Middle frontal gyrus (tissue), 1 donor: Measurements from ENCODE around the gene EED.
A peak's percentile ranks its signal among the peaks of the same experiment; 100 is the strongest.
"Not testable (repeated sequence)": the region's sequence is repeated elsewhere in the genome, so short reads cannot be mapped to it uniquely, and the experiment has no call there.

Source experiments
- DNase-seq: peaks from one replicate; pipeline ENCODE4 v3.0.0-alpha.2; 2015; ENCODE audit warnings: low spot score; ENCODE audit errors: extremely low spot score

The EED gene

GRCh38 chr11:86289508-86290280, 45.1 kb downstream of the EED start:
- not testable (repeated sequence) for DNase-seq

DNA sequence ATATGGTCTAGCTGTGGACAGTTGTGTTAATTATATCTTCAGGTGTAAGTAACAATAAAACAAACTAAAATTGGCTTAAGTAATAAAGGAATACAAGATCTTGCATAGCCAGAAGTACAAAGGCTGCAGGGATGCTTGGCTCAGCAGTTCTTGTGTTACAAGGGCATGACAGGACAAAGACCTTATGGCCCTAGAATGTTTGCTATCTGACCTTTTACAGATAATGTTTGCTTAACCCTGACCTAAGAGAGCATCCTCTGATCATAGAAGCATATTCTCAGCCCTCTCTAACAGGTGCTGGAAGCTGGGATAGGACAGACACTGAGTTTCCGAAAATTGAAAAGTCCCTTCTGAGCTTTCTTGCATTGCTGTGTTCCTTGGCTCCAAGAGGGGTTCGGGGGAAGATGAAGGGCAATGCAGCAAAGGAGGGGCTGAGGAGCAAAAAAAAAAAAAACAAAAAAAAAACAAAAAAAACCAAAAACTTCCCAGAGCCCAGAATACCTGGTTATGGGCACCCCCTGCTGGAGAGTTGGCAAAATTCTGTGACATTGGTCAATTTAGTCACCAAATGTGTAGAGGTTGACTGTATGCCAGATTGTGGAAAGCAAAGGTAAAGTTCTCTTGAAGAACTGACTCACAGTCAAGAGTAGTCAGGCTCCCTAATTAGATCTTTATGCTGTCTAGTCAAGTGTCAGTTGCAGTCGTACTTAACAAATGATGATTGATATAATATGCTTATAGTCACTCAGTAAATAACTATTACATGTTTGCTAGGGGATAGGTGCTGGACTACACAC, 47.1 kb downstream of the EED start:
- peak; percentile 43 for DNase-seq

- no peak for DNase-seq
Measured at GRCh38 chr11:86292912-86293616, 48.5 kb downstream of the EED start.

GRCh38 chr11:86294026-86294425, 49.5 kb downstream of the EED start:
- no peak for DNase-seq

GRCh38 chr11:86301742-86302091, 57.2 kb downstream of the EED start:
- DNase-seq: no peak

DNA sequence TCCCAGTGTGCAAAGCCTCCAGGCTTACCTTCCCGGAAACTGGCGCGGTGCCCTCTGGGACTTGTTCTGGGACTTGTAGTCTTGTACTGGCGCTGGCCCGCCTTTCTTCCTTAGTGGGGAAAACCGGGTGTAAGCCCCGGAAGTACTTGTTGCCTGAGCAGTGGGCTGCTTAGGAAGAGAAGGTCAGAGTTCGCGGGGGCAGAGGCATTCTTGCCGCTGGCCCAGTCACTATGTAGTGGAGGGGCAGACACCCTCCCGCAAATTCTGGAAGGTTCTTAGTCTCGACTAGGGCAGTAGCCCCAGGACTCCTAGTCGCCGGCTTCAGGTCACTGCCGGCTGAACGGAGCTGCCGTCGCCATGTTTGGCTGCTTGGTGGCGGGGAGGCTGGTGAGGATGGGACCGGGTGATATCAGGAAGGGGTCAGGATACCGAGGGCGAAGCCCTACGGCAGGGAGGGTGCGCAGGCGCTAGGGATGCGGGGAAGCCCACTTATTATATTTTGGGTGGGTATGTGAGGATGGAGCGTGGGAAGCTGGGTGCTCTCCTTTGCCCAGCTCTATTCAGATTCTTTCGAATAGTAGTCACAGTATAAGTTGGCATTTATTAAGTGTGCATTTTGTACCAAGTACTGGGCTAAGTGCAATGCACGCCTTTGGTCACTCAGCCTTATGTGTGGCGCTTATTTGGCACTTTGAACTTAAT, 57.7 kb downstream of the EED start, which contains the start of gene HIKESHI:
TSS of gene HIKESHI (plus strand) at position 149 of the 702 bp plus-strand sequence. CDS start at position 358, 209 bp downstream.
- DNase-seq: peak; percentile 100

GRCh38 chr11:86303257-86303656, 58.7 kb downstream of the EED start:
- no peak for DNase-seq

GRCh38 chr11:86308710-86309109, 64.2 kb downstream of the EED start:
- DNase-seq: not testable (repeated sequence)

- DNase-seq: no peak
Measured at GRCh38 chr11:86313793-86314192, 69.2 kb downstream of the EED start.

DNA sequence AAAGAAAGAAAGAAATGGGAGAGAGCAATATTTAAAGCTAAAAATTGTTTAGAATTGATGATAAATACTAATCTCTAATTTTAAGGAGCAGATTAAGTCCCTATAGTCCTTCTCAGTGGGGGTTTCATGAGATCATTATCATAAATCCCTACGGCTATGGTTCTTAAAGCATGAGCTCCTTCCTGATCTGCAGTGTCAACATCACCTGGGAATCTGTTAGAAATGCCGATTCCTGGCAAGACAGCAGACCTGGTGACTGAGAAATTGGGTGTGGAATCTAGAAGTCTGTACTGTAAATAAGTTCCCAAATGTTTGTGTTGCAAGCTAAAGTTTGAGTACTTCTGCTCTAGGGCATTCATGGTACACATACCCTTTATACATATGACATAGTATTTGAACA, 70.1 kb downstream of the EED start:
- DNase-seq: no peak
